Stimulated activated CD4-positive, alpha-beta T cell treated with anti-CD3 and anti-CD28 coated beads, Interleukin-4, amount 100 ng/mL, for 24 hours (primary cell): ENCODE results near the gene STX11.

ENCODE experiments used
- DNase-seq: peaks from one replicate; pipeline ENCODE4 v3.0.0-alpha.2; 2020

Gene STX11

DNA sequence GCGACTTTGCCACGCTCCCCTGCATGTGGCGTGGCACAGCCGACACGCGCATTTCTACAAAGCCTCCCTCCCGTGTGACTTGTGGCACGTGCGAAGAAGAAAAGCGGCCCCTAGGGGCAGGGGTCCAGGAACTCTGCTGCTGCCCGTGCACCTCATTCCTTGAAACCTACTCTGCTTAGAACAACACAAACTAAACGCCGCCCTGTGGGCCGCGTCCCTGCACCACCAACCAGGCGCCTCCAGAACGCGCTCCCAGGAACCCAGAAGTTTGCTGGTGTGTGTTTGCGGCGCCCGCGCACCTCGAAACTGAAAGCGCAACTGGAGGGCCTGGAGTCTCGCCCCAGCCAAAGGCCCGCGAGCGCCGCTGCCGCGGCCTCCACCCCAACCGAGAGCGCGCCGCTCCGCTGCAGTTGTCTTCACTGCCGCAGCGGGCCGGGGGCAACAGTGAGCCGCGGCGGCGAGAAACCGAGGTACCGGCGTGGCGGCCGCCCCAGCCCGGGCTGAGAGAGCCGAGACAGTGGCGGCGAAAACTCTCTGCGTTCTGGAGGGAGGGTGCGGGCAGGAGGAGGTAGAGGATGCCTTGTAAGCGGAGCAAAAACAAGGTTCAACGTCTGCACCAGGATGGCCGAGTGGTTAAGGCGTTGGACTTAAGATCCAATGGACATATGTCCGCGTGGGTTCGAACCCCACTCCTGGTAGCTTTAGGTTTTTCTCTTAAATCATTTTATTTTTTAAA lies 65.8 kb downstream of the STX11 start:
- peak; percentile 92 for DNase-seq

DNA sequence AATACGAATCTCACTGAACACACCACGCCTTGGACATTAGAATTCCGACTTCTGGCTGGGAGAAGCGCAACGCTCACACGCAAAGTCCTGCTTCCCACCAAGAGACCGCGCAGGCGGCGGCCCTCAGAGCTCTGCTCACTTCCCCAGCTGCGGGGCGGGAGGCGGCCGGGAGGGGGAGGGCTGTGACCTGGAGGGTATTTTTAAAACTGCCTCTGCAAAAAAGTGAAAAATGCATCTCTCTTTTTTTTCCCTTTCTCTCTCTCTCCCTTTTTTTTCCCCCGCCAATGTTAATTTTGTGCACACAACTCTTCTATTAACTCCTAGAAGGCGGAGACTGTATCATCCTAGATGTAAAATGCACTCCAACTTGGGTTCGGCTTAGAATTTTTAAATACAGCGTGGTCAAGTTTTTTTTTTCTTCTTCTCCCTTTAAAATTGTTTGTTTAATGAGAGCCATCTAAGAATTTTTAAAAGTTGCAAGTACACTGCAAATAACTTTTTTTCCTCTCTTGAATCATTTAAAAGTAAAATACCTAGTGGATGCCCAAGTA lies 66.4 kb downstream of the STX11 start:
- no peak for DNase-seq

- DNase-seq, result no peak
Measured at GRCh38 chr6:144217264-144217663, 66.9 kb downstream of the STX11 start.

DNA sequence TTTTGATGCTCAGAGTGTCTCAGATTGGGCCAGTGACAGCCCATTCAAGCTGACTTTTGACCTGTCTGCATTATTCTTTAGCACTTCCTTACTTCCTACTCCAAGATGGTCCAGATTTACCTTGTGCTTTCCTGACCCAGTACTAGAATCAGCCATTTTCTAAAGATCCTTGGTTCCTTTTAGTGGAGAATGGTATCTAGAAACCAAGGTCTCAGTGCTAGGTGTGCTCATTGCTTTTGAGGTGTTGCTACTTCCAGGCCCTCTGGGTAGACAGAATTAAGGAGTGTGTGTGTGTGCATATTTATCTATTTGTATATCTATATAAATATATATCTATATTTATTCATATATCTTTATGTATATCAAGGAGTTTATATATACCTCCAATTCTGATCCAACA lies 67.5 kb downstream of the STX11 start:
- DNase-seq, result no peak

GRCh38 chr6:144219056-144219685 lies 68.9 kb downstream of the STX11 start:
- DNase-seq, result no peak

DNA sequence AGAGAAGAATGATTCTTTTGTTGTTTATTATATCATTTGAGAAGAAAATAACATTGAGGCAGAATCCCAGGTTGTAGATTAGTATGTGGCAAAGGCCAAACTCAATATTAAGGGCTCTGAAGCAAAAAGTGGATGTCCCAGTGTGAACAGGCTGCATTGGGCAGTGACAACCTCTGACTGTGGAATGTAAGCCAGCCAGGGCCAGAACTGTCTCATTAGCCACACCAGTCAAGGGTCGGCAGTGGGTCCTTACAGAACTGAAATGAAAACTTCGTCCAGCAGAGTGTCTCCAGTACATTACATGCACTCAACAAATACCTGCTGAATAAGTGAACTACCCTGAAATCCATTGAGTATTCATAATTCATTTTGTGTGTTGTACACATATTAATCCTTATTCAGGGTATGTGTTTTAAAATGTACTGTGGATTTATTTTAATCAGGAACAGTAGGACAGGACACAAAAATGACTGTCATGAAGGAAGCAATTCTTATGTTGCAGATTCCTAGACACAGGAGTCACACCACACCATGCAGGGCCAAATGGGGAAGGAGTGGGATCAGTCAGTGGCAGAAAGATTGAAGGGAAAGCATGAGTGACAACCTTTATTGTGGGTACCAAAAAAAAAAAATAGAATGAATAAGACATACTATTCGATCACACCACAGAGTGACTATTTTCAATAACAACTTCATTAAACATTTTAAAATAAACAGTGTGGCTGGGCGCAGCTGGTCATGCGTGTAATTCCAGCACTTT lies 69.9 kb downstream of the STX11 start:
- DNase-seq, result no peak

GRCh38 chr6:144223686-144224085 lies 73.4 kb downstream of the STX11 start:
- DNase-seq, result no peak

DNA sequence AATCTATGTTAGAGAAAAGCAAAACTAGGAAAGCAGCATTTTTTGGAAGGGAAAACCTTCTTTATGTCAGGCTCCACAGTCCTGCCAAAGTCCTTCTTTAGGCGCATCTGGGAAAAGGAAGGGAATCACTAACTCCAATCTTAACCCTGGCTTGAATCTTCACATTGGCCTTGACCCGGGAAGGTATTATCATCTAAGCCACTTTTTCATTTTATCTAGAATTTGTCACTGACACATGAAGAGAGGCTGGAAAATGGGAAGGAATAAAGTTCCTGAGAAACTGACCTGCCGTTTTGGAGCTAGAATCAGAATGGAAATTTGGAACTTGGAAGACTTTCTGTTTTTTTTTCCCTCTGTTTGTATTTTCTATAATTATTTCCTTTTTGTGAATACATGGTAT lies 81.4 kb downstream of the STX11 start:
- no peak for DNase-seq

- no peak for DNase-seq
Measured at GRCh38 chr6:144232176-144232831, 82.0 kb downstream of the STX11 start.

GRCh38 chr6:144232832-144233230 lies 82.5 kb downstream of the STX11 start:
- no peak for DNase-seq

GRCh38 chr6:144234399-144234798 lies 84.1 kb downstream of the STX11 start:
- DNase-seq, result no peak

DNA sequence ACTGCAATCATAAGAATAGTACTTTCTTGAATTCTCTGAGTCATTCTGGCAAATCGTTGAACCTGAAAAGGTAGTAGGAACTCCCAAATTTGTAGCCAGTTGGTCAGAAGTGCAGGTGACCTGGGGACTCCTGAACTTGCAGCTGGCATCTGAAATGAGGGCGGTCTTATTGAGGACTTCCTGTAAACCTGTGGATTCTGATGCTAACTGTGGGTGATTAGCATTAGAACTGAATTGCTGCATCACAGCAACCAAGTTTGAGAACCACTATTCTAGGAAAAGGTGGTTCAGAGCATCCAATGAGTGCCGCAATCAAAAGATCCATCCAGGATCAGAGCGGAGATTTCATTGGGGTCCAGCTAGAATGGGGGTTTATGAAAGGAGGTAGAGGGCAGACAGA lies 84.6 kb downstream of the STX11 start:
- DNase-seq, result no peak
